GM12878 (cell line): ENCODE data around the gene MND1. TPM values are rescaled to one million over a fixed set of nuclear protein-coding genes. Genes with fewer than 3 reads are reported as not detected.

Experiments used
- ATAC-seq: fragments of 200-7000 bp; cut with Tn5 transposase; 3 replicates; pipeline ENCODE4 v1.9.1; 2020; ENCODE audit warnings: mild to moderate bottlenecking, moderate library complexity
- BruUV-seq: library from RNA; stranded (reverse); fragments of 400-500 nt; replicated peaks from 2 replicates; lab custom pipeline; 2021; lab: Mats Ljungman, UMichigan
- CTCF ChIA-PET: fragments of 300-600 bp; sonication (Branson Sonifier 250); formaldehyde crosslinking; extraction: SDS; loops from one replicate; lab custom pipeline; 2021; ENCODE audit warnings: inconsistent platforms; lab: Yijun Ruan, JAX
- POLR2A ChIA-PET: fragments of 350-600 bp; formaldehyde crosslinking; extraction: SDS; loops from one replicate; lab custom pipeline; 2021; ENCODE audit warnings: inconsistent platforms; lab: Charles Lee
- RAD21 ChIA-PET: fragments of 300-600 bp; sonication (Branson Sonifier 250); formaldehyde crosslinking; loops from one replicate; lab custom pipeline; 2023; ENCODE audit warnings: antibody characterized with exemption; ENCODE audit not compliant: unreplicated experiment; lab: Charles Lee
- SMC1A ChIA-PET: fragments of 300-600 bp; sonication (Branson Sonifier 250); formaldehyde crosslinking; loops from one replicate; lab custom pipeline; 2023; ENCODE audit not compliant: unreplicated experiment, uncharacterized antibody; lab: Charles Lee
- DNase-seq: peaks from one replicate; pipeline ENCODE4 v3.0.0-alpha.2; 2011; ENCODE audit warnings: low read depth, low spot score
- FAIRE-seq: peaks from 3 replicates; lab custom pipeline; 2011; peaks lifted over from hg19 to GRCh38; lab: Jason Lieb, UNC
- H2AFZ ChIP-seq: 2 replicates; pipeline ENCODE4 v1.6.0; 2011; ENCODE audit warnings: low read depth, low read length, control low read depth; ENCODE audit not compliant: control insufficient read depth
- H3K27ac ChIP-seq: 2 replicates; pipeline ENCODE4 v1.5.1; 2011; ENCODE audit warnings: control low read depth; ENCODE audit not compliant: control insufficient read depth, insufficient read depth
- H3K27me3 ChIP-seq, 2 experiments: replicated peaks in 1 of 2; 2 replicates each; pipeline versions ENCODE4 v1.6.0 to v1.6.1; 2011; ENCODE audit warnings: low read length in 1 of 2; ENCODE audit not compliant: control insufficient read depth in 2 of 2, insufficient read depth in 2 of 2
- H3K36me3 ChIP-seq, 2 experiments: 2 replicates each; pipeline ENCODE4 v1.5.1; 2011; ENCODE audit warnings: low read length in 1 of 2; ENCODE audit not compliant: control insufficient read depth in 2 of 2, insufficient read depth in 2 of 2
- H3K4me1 ChIP-seq: 2 replicates; pipeline ENCODE4 v1.6.1; 2011; ENCODE audit warnings: mild to moderate bottlenecking, low read length, moderate library complexity, mixed read lengths; ENCODE audit not compliant: control insufficient read depth, insufficient read depth
- H3K4me2 ChIP-seq: 2 replicates; pipeline ENCODE4 v1.6.0; 2011; ENCODE audit warnings: control low read depth; ENCODE audit not compliant: control insufficient read depth, insufficient read depth
- H3K4me3 ChIP-seq: fragments of 200-600 bp; sonication (generic); 2 replicates; pipeline ENCODE4 v1.5.1; 2016
- H3K79me2 ChIP-seq: 2 replicates; pipeline ENCODE4 v1.6.0; 2011; ENCODE audit warnings: low read length; ENCODE audit not compliant: control insufficient read depth, insufficient read depth
- H3K9ac ChIP-seq: 2 replicates; pipeline ENCODE4 v1.8.0; 2011; ENCODE audit warnings: low read length, control low read depth, mixed read lengths; ENCODE audit not compliant: control insufficient read depth, insufficient read depth
- H3K9me3 ChIP-seq: replicated peaks from 3 replicates; pipeline ENCODE4 v1.5.1; 2011; ENCODE audit warnings: mild to moderate bottlenecking, low read length; ENCODE audit not compliant: control insufficient read depth, insufficient read depth
- H4K20me1 ChIP-seq: 2 replicates; pipeline ENCODE4 v1.6.0; 2011; ENCODE audit not compliant: control insufficient read depth, insufficient read depth
- ATF7 ChIP-seq: fragments of 450-650 bp; IDR thresholded peaks from 2 replicates; pipeline ENCODE4 v1.6.1; 2016; ENCODE audit warnings: low read depth, mild to moderate bottlenecking
- BMI1 ChIP-seq: fragments of 450-650 bp; IDR thresholded peaks from 2 replicates; pipeline ENCODE4 v1.6.1; 2016; ENCODE audit warnings: mild to moderate bottlenecking, moderate library complexity, borderline replicate concordance
- FOS ChIP-seq: IDR thresholded peaks from 3 replicates; pipeline ENCODE4 v1.6.1; 2011; ENCODE audit warnings: borderline replicate concordance; ENCODE audit not compliant: insufficient read length; ENCODE audit errors: extremely low read depth
- MYB ChIP-seq: fragments of 150-350 bp; IDR thresholded peaks from 2 replicates; pipeline ENCODE4 v1.6.1; 2014; ENCODE audit warnings: mild to moderate bottlenecking, low read depth, low read length, borderline replicate concordance
- PAX5 ChIP-seq: IDR thresholded peaks from 2 replicates; pipeline ENCODE4 v1.6.1; 2011; ENCODE audit warnings: low read depth, low read length, borderline replicate concordance
- SMAD1 ChIP-seq: fragments of 450-650 bp; IDR thresholded peaks from 2 replicates; pipeline ENCODE4 v1.6.1; 2018; ENCODE audit warnings: mild to moderate bottlenecking, low read depth; ENCODE audit not compliant: partially characterized antibody
- SUZ12 ChIP-seq: fragments of 200-600 bp; sonication (generic); IDR thresholded peaks from one replicate; pipeline ENCODE4 v1.6.1; 2018; ENCODE audit warnings: antibody characterized with exemption, mild to moderate bottlenecking; ENCODE audit not compliant: unreplicated experiment
- YBX1 ChIP-seq: fragments of 450-650 bp; IDR thresholded peaks from 2 replicates; pipeline ENCODE4 v1.6.1; 2016; ENCODE audit warnings: antibody characterized with exemption
- YY1 ChIP-seq: IDR thresholded peaks from 2 replicates; pipeline ENCODE4 v1.6.1; 2011; ENCODE audit warnings: low read depth, mild to moderate bottlenecking, low read length
- ZNF687 ChIP-seq: fragments of 450-650 bp; IDR thresholded peaks from 2 replicates; pipeline ENCODE4 v1.6.1; 2017; ENCODE audit warnings: mild to moderate bottlenecking, moderate library complexity
- WGBS: methylation state at CpG from one replicate; pipeline ENCODE4 v1.1.6; 2016; ENCODE audit warnings: low lambda C conversion rate; ENCODE audit not compliant: insufficient replicate concordance, insufficient coverage; ENCODE audit errors: missing lambda C conversion rate; 5-methylcytosine and 5-hydroxymethylcytosine counted together
- in situ Hi-C: fragments of 300-500 bp; cut with MboI; formaldehyde crosslinking; loops from 9 replicates; pipeline ENCODE4 v1.14.3; 2018; ENCODE audit warnings: mixed read lengths
- intact Hi-C: fragments of 100-400 bp; cut with micrococcal nuclease; formaldehyde crosslinking; loops from one replicate; pipeline ENCODE4 v1.14.2; 2022; ENCODE audit not compliant: unreplicated experiment
- polyA plus RNA-seq, 11 experiments: library from polyadenylated mRNA; depleted of rRNA in 4 of 11; unstranded in 6 of 11; stranded (reverse) in 5 of 11; fragments of >200 nt; fragmentation: Nextera tagmentation in 4 of 11; fragmentation: Illumina TruSeq in 1 of 11; extraction: Ambion mirVana in 4 of 11; extraction: Trizol in 1 of 11; gene quantifications; 1 replicate in 1 of 11; 2 replicates in 10 of 11; pipeline versions ENCODE4 v1.2.1 to v1.2.3, GENCODE V29; 2011 to 2016; ENCODE audit warnings: inconsistent platforms in 2 of 11, missing spikeins in 2 of 11, low read depth in 1 of 11
- total RNA-seq, 4 experiments: library from RNA; depleted of rRNA in 3 of 4; stranded (reverse); fragments of >200 nt in 3 of 4; fragmentation: Illumina TruSeq in 1 of 4; extraction: Trizol in 1 of 4; gene quantifications; 2 replicates each; pipeline versions ENCODE4 v1.2.1 to v1.2.3, GENCODE V29; 2013 to 2021

The MND1 gene
- total and polyA plus RNA-seq, 10 of the 15 experiments (the other 5 are each of a cell fraction or from before 2014, with no cell fraction given): 17.7 to 58.1 (median 47.3) TPM

DNA sequence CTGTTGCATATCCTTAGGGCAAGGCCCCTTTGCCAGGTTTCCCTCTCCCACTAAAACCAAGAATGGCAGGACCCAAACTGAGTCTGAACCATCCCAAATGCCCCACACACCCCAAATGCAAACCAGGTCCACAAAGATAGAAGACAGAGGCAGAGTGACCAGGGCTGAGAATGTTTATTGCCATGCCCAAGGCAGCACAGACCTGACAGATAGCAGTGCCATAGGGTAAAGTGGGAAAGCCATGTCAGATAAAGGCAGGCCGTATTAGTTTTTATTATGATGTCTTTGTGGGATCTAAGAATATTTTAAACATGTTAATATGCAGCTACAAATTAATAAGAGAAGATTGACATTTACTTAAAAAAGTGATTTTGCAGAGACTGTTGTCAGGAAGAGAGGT lies 29.6 kb upstream of the MND1 start:
- CTCF ChIA-PET: interaction anchor here (1.0 kb wide), 1 partner anchor 231 kb away, joined by 3 read pairs; no protein-coding TSS in a partner anchor
- Histone ChIP-seq H3K36me3 (no peaks in the 10 kb centered on the region), H3K4me2 (no peak overlapping the region), H2AFZ (no peak overlapping the region), H3K4me3 (no peak overlapping the region), H3K27ac (no peak overlapping the region), H3K27me3 (no peaks in the 10 kb centered on the region)
- DNase-seq (no peak), FAIRE-seq (no peak)
- intact Hi-C loops: loop anchor here (5.0 to 10.0 kb wide), 3 partner anchors 83 to 470 kb away; no protein-coding TSS in a partner anchor
- 92% methylated on average over 1 of the region's 1 CpG for WGBS
- in situ Hi-C loops: loop anchor here (5.0 kb wide), 1 partner anchor 168 kb away; no protein-coding TSS in a partner anchor
- SMC1A ChIA-PET: interaction anchor here (1.2 kb wide), 1 partner anchor 334 kb away, joined by 4 read pairs; no protein-coding TSS in a partner anchor
- POLR2A ChIA-PET: interaction anchor here (0.6 kb wide), 1 partner anchor 102 kb away, joined by 5 read pairs; no protein-coding TSS in a partner anchor
- no TSS peak for BruUV-seq
- TF ChIP-seq ATF7 (no peak), FOS (no peak), ZNF687 (no peak), BMI1 (no peak), SMAD1 (no peak), SUZ12 (no peak), MYB (no peak), YY1 (no peak), YBX1 (no peak), PAX5 (no peak)
- TF ChIP-seq, all 136 proteins: peak for 0
- H3K4me1 ChIP-seq: no peaks in the 10 kb centered on the region
- no peaks in the 10 kb centered on the region for H4K20me1 ChIP-seq
- no peak for ATAC-seq
- RAD21 ChIA-PET: no interaction called here
- H3K9ac ChIP-seq: no peak overlapping the region
- no peaks in the 10 kb centered on the region for H3K9me3 ChIP-seq
- no peaks in the 10 kb centered on the region for H3K79me2 ChIP-seq
